HUES6 (cell line): Measurements from ENCODE around the gene BAZ2B.
"Not testable (repeated sequence)": the region's sequence is repeated elsewhere in the genome, so short reads cannot be mapped to it uniquely, and the experiment has no call there.

Experiments
- H3K27ac ChIP-seq: 2 replicates; pipeline ENCODE4 v1.7.0; 2013; ENCODE audit warnings: low read depth, mild to moderate bottlenecking, low read length, inconsistent platforms
- H3K27me3 ChIP-seq: 2 replicates; pipeline ENCODE4 v1.6.1; 2013; ENCODE audit warnings: low read length; ENCODE audit not compliant: control insufficient read depth, insufficient read depth
- H3K36me3 ChIP-seq: 2 replicates; pipeline ENCODE4 v1.6.1; 2013; ENCODE audit warnings: low read length; ENCODE audit not compliant: control insufficient read depth, insufficient read depth
- H3K4me1 ChIP-seq: 2 replicates; pipeline ENCODE4 v1.6.1; 2013; ENCODE audit warnings: low read length; ENCODE audit not compliant: control insufficient read depth, insufficient read depth
- H3K4me3 ChIP-seq: 2 replicates; pipeline ENCODE4 v1.5.1; 2013; ENCODE audit warnings: low read depth, low read length
- H3K9ac ChIP-seq: one replicate; pipeline ENCODE4 v1.6.1; 2013; ENCODE audit warnings: mild to moderate bottlenecking, low read length
- H3K9me3 ChIP-seq: 2 replicates; pipeline ENCODE4 v1.6.1; 2013; ENCODE audit warnings: low read depth, low read length; ENCODE audit not compliant: control insufficient read depth, insufficient read depth

The BAZ2B gene

GRCh38 chr2:159550231-159550630 lies 66.1 kb downstream of the BAZ2B start:
- Histone ChIP-seq H3K9ac (no peak overlapping the region), H3K9me3 (no peaks in the 10 kb centered on the region), H3K4me1 (no peaks in the 10 kb centered on the region), H3K4me3 (no peak overlapping the region), H3K27me3 (no peaks in the 10 kb centered on the region), H3K27ac (no peak overlapping the region), H3K36me3 (no peaks in the 10 kb centered on the region)

GRCh38 chr2:159549234-159549633 lies 67.1 kb downstream of the BAZ2B start:
- Histone ChIP-seq H3K9ac (no peak overlapping the region), H3K9me3 (no peaks in the 10 kb centered on the region), H3K27me3 (no peaks in the 10 kb centered on the region), H3K4me1 (no peaks in the 10 kb centered on the region), H3K36me3 (no peaks in the 10 kb centered on the region), H3K27ac (no peak overlapping the region), H3K4me3 (no peak overlapping the region)

- no peak overlapping the region for H3K4me3 ChIP-seq
- H3K4me1 ChIP-seq = no peaks in the 10 kb centered on the region
- peaks cover 6% of the 10 kb centered on the region for H3K36me3 ChIP-seq
- H3K9ac ChIP-seq = no peak overlapping the region
- no peak overlapping the region for H3K27ac ChIP-seq
- no peaks in the 10 kb centered on the region; the same call in 1 of the 2 replicates for H3K9me3 ChIP-seq
- H3K27me3 ChIP-seq = no peaks in the 10 kb centered on the region
Observed at GRCh38 chr2:159546716-159547430, 69.5 kb downstream of the BAZ2B start.

GRCh38 chr2:159546039-159546438 lies 70.3 kb downstream of the BAZ2B start:
- Histone ChIP-seq H3K27me3 (no peaks in the 10 kb centered on the region), H3K36me3 (peaks cover 6% of the 10 kb centered on the region), H3K4me3 (no peak overlapping the region), H3K9ac (no peak overlapping the region), H3K27ac (no peak overlapping the region), H3K9me3 (no peaks in the 10 kb centered on the region; the same call in 1 of the 2 replicates), H3K4me1 (no peaks in the 10 kb centered on the region)

GRCh38 chr2:159545085-159545484 lies 71.3 kb downstream of the BAZ2B start:
- Histone ChIP-seq H3K4me3 (no peak overlapping the region), H3K9me3 (no peaks in the 10 kb centered on the region; the same call in 1 of the 2 replicates), H3K27ac (no peak overlapping the region)

GRCh38 chr2:159542101-159542500 lies 74.2 kb downstream of the BAZ2B start:
- H3K4me3 ChIP-seq = no peak overlapping the region
- no peak overlapping the region for H3K9ac ChIP-seq
- no peaks in the 10 kb centered on the region; the same call in 1 of the 2 replicates for H3K9me3 ChIP-seq
- no peak overlapping the region for H3K27ac ChIP-seq
- H3K4me1 ChIP-seq = no peaks in the 10 kb centered on the region
- no peaks in the 10 kb centered on the region for H3K27me3 ChIP-seq
- peaks cover 6% of the 10 kb centered on the region for H3K36me3 ChIP-seq

More at GRCh38 chr2:159545085-159545484, 71.3 kb downstream of the BAZ2B start:
- Histone ChIP-seq H3K4me1 (no peaks in the 10 kb centered on the region), H3K9ac (no peak overlapping the region), H3K36me3 (peaks cover 6% of the 10 kb centered on the region), H3K27me3 (no peaks in the 10 kb centered on the region)

GRCh38 chr2:159539701-159540100 lies 76.6 kb downstream of the BAZ2B start:
- no peak overlapping the region for H3K27ac ChIP-seq
- H3K9ac ChIP-seq = no peak overlapping the region

GRCh38 chr2:159538801-159539200 lies 77.5 kb downstream of the BAZ2B start:
- H3K27me3 ChIP-seq = no peaks in the 10 kb centered on the region
- no peak overlapping the region for H3K27ac ChIP-seq
- no peaks in the 10 kb centered on the region; the same call in 1 of the 2 replicates for H3K9me3 ChIP-seq
- no peak overlapping the region for H3K4me3 ChIP-seq
- peaks cover 6% of the 10 kb centered on the region for H3K36me3 ChIP-seq
- H3K4me1 ChIP-seq = no peaks in the 10 kb centered on the region
- no peak overlapping the region for H3K9ac ChIP-seq

More at GRCh38 chr2:159539701-159540100, 76.6 kb downstream of the BAZ2B start:
- peaks cover 6% of the 10 kb centered on the region for H3K36me3 ChIP-seq
- H3K4me1 ChIP-seq = no peaks in the 10 kb centered on the region
- H3K4me3 ChIP-seq = no peak overlapping the region
- H3K27me3 ChIP-seq = no peaks in the 10 kb centered on the region
- H3K9me3 ChIP-seq = no peaks in the 10 kb centered on the region; the same call in 1 of the 2 replicates

GRCh38 chr2:159535261-159535660 lies 81.1 kb downstream of the BAZ2B start:
- H3K9ac ChIP-seq, H3K27ac ChIP-seq, H3K4me1 ChIP-seq, H3K27me3 ChIP-seq, H3K36me3 ChIP-seq, H3K9me3 ChIP-seq, H3K4me3 ChIP-seq: not testable (repeated sequence)

- H3K4me1 ChIP-seq = no peaks in the 10 kb centered on the region
- no peaks in the 10 kb centered on the region for H3K9me3 ChIP-seq
- H3K9ac ChIP-seq = no peak overlapping the region
- no peaks in the 10 kb centered on the region for H3K36me3 ChIP-seq
- no peak overlapping the region for H3K27ac ChIP-seq
- no peaks in the 10 kb centered on the region for H3K27me3 ChIP-seq
- H3K4me3 ChIP-seq = no peak overlapping the region
Observed at GRCh38 chr2:159531475-159531874, 84.9 kb downstream of the BAZ2B start.

- Histone ChIP-seq H3K9ac (no peak overlapping the region), H3K4me3 (no peak overlapping the region), H3K27ac (no peak overlapping the region), H3K36me3 (no peaks in the 10 kb centered on the region), H3K27me3 (no peaks in the 10 kb centered on the region), H3K9me3 (no peaks in the 10 kb centered on the region), H3K4me1 (peaks cover 7% of the 10 kb centered on the region)
Observed at GRCh38 chr2:159526433-159526832, 89.9 kb downstream of the BAZ2B start.
